ENCODE measurements around the gene ASXL3. TPM values are rescaled to one million over a fixed set of nuclear protein-coding genes. Genes with fewer than 3 reads are reported as not detected.

Gene ASXL3
- total and polyA plus RNA-seq, 2 donors from 2014 or later, result 0.71 to 10.4 TPM

DNA sequence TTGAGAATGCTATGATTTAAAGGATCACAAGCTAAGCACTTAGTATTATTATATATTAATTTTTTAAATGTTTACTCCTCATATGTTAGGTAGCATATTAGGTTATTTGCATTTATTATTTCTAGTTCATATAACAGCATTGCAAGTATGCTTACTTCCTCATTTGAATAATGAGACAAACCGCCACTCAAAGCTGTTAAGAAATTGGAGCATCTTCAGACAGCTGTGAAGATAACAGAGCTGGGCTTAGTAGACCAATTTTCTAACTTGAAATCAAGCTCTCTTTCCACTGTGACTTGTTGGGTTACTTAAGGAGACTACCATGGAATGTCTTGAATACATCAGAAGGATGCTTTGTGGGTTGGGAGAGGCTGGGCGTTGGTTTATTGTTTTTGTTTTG lies 139.3 kb downstream of the ASXL3 start:
- TF ChIP-seq, protein P1, sequence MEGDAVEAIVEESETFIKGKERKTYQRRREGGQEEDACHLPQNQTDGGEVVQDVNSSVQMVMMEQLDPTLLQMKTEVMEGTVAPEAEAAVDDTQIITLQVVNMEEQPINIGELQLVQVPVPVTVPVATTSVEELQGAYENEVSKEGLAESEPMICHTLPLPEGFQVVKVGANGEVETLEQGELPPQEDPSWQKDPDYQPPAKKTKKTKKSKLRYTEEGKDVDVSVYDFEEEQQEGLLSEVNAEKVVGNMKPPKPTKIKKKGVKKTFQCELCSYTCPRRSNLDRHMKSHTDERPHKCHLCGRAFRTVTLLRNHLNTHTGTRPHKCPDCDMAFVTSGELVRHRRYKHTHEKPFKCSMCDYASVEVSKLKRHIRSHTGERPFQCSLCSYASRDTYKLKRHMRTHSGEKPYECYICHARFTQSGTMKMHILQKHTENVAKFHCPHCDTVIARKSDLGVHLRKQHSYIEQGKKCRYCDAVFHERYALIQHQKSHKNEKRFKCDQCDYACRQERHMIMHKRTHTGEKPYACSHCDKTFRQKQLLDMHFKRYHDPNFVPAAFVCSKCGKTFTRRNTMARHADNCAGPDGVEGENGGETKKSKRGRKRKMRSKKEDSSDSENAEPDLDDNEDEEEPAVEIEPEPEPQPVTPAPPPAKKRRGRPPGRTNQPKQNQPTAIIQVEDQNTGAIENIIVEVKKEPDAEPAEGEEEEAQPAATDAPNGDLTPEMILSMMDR (IDR thresholded peaks at IDR 0.05; ENCODE audit: borderline replicate concordance, extremely low read depth, insufficient read depth), result no peak
- Histone ChIP-seq H3K36me3 (ENCODE audit: control insufficient read depth in 2 of 3, insufficient read depth in 3 of 3, low read length in 3 of 3) (peaks cover 0 to 4% (median 0%) of the 10 kb centered on the region in 3 donors), H3K4me1 (ENCODE audit: control insufficient read depth in 2 of 3, insufficient read depth in 2 of 3, low read depth in 1 of 3, low read length in 3 of 3) (no peaks in the 10 kb centered on the region), H3K4me3 (ENCODE audit: low read length in 3 of 3) (no peak overlapping the region), H3K9ac (ENCODE audit: low read length in 3 of 3) (no peak overlapping the region), H3K9me3 (ENCODE audit: control insufficient read depth in 2 of 3, insufficient read depth in 1 of 3, low read length in 3 of 3) (no peaks in the 10 kb centered on the region), H3K27me3 (ENCODE audit: control insufficient read depth, insufficient read depth, low read length) (no peaks in the 10 kb centered on the region), H3K27ac (ENCODE audit: low read depth in 2 of 2, low read length in 2 of 2) (no peak overlapping the region)
- DNase-seq (no peak), FAIRE-seq (no peak)
- intact Hi-C loops (cut with DNase I), result no loop called here

DNA sequence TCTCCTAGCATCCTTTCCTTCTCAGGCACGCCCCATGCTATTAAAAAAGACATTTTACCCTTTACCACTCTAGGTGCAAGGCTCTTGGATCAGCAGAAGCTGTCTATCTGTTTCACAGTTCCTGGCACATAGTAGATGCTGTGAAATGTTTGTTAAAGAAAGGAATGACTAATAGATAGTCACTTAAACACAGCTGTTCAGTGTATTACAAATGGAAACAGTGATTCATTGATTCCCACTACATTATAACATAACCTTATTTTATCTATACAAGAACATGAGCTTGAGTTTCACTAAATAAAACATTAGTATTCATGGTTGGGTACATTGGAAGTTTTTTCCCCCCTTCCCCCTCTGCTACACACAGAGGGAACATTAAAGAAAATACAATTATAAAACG lies 142.1 kb downstream of the ASXL3 start:
- intact Hi-C loops (cut with DNase I), result no loop called here
- no peaks in the 10 kb centered on the region for H3K36me3 ChIP-seq (ENCODE audit: control insufficient read depth in 2 of 3, insufficient read depth in 3 of 3, low read length in 3 of 3)
- DNase-seq (no peak), FAIRE-seq (no peak)
- H3K27me3 ChIP-seq (ENCODE audit: control insufficient read depth, insufficient read depth, low read length), result no peaks in the 10 kb centered on the region
- H3K9ac ChIP-seq (ENCODE audit: low read length in 3 of 3), result no peak overlapping the region
- H3K9me3 ChIP-seq (ENCODE audit: control insufficient read depth in 2 of 3, insufficient read depth in 1 of 3, low read length in 3 of 3), result no peaks in the 10 kb centered on the region
- TF ChIP-seq, protein P1 (IDR thresholded peaks at IDR 0.05; ENCODE audit: borderline replicate concordance, extremely low read depth, insufficient read depth), result no peak
- no peak overlapping the region for H3K4me3 ChIP-seq (ENCODE audit: low read length in 3 of 3)
- H3K4me1 ChIP-seq (ENCODE audit: control insufficient read depth in 2 of 3, insufficient read depth in 2 of 3, low read depth in 1 of 3, low read length in 3 of 3), result no peaks in the 10 kb centered on the region
- no peak overlapping the region for H3K27ac ChIP-seq (ENCODE audit: low read depth in 2 of 2, low read length in 2 of 2)

DNA sequence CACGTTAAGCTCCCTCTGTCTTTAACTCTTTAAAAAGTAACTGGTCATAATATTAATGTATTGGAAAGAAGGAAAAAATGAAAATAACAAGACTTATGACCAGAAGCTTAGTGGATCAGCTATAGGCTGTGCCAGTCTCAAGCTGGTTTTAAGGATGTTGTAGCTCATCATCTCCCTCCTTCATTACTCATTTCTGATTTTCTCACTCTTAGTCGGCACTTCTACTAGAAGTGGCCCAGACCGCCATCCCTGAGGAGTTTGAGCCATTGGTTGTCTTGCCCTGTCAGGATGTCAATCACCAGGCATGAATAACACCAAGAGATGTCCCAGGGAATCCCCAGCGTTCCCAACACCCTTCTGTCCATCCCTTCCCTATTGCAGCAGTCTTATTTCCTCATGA lies 151.5 kb downstream of the ASXL3 start:
- DNase-seq (no peak), FAIRE-seq (no peak)
- Histone ChIP-seq H3K27ac (ENCODE audit: low read depth in 2 of 2, low read length in 2 of 2) (no peak overlapping the region), H3K4me1 (ENCODE audit: control insufficient read depth in 2 of 3, insufficient read depth in 2 of 3, low read depth in 1 of 3, low read length in 3 of 3) (no peaks in the 10 kb centered on the region), H3K36me3 (ENCODE audit: control insufficient read depth in 2 of 3, insufficient read depth in 3 of 3, low read length in 3 of 3) (no peaks in the 10 kb centered on the region), H3K9ac (ENCODE audit: low read length in 3 of 3) (no peak overlapping the region), H3K4me3 (ENCODE audit: low read length in 3 of 3) (no peak overlapping the region), H3K27me3 (ENCODE audit: control insufficient read depth, insufficient read depth, low read length) (no peaks in the 10 kb centered on the region), H3K9me3 (ENCODE audit: control insufficient read depth in 2 of 3, insufficient read depth in 1 of 3, low read length in 3 of 3) (no peaks in the 10 kb centered on the region)
- intact Hi-C loops (cut with DNase I), result no loop called here
- TF ChIP-seq, protein P1 (IDR thresholded peaks at IDR 0.05; ENCODE audit: borderline replicate concordance, extremely low read depth, insufficient read depth), result no peak

DNA sequence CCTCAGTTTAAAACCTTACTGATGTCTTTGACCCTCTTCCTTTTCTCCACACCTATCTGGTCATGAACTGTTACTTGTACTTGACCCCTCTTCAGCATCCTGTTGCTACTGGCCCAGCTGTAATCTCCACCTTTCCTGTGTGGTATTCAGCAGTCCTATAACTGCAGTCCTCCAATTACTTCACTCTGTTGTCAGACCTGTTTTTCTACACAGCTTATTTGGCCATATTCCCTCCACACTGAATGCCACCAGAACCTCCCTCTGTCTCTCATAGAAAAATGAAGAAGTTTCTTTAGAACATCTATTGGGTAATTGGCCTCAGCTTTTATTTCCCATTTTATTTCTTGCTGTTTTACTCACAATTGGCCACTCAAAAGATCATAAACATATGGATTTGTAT lies 155.4 kb downstream of the ASXL3 start:
- no peaks in the 10 kb centered on the region for H3K4me1 ChIP-seq (ENCODE audit: control insufficient read depth in 2 of 3, insufficient read depth in 2 of 3, low read depth in 1 of 3, low read length in 3 of 3)
- FAIRE-seq (no peak), DNase-seq (no peak)
- H3K9ac ChIP-seq (ENCODE audit: low read length in 3 of 3), result no peak overlapping the region
- intact Hi-C loops (cut with DNase I), result no loop called here
- H3K27me3 ChIP-seq (ENCODE audit: control insufficient read depth, insufficient read depth, low read length), result no peaks in the 10 kb centered on the region
- no peaks in the 10 kb centered on the region for H3K9me3 ChIP-seq (ENCODE audit: control insufficient read depth in 2 of 3, insufficient read depth in 1 of 3, low read length in 3 of 3)
- TF ChIP-seq, protein P1 (IDR thresholded peaks at IDR 0.05; ENCODE audit: borderline replicate concordance, extremely low read depth, insufficient read depth), result no peak
- no peak overlapping the region for H3K27ac ChIP-seq (ENCODE audit: low read depth in 2 of 2, low read length in 2 of 2)
- no peaks in the 10 kb centered on the region for H3K36me3 ChIP-seq (ENCODE audit: control insufficient read depth in 2 of 3, insufficient read depth in 3 of 3, low read length in 3 of 3)
- H3K4me3 ChIP-seq (ENCODE audit: low read length in 3 of 3), result no peak overlapping the region

All from kidney (tissue), 14 donors.